HG03175 (cell line): Measurements from ENCODE around the gene IGFBP4.

ENCODE experiments used
- ATAC-seq: cut with Tn5 transposase; IDR thresholded peaks from one replicate; pipeline ENCODE4 v1.9.1; 2021; ENCODE audit warnings: mild to moderate bottlenecking, moderate library complexity; ENCODE audit not compliant: unreplicated experiment

Gene IGFBP4

GRCh38 chr17:40486522-40487370 is 43.5 kb downstream of the IGFBP4 start:
- no peak for ATAC-seq

- no peak for ATAC-seq
Observed at GRCh38 chr17:40487371-40488020, 44.2 kb downstream of the IGFBP4 start.

- no peak for ATAC-seq
Observed at GRCh38 chr17:40490289-40490853, 47.1 kb downstream of the IGFBP4 start.

GRCh38 chr17:40490982-40491381 is 47.7 kb downstream of the IGFBP4 start:
- ATAC-seq = no peak

GRCh38 chr17:40491486-40491885 is 48.2 kb downstream of the IGFBP4 start:
- no peak for ATAC-seq

GRCh38 chr17:40493697-40494096 is 50.4 kb downstream of the IGFBP4 start:
- no peak for ATAC-seq

- ATAC-seq = no peak
Observed at GRCh38 chr17:40495140-40495539, 51.9 kb downstream of the IGFBP4 start.

GRCh38 chr17:40496170-40496569 is 52.9 kb downstream of the IGFBP4 start:
- ATAC-seq = no peak

GRCh38 chr17:40496634-40497420 is 53.6 kb downstream of the IGFBP4 start:
- ATAC-seq = no peak

GRCh38 chr17:40497695-40498094 is 54.4 kb downstream of the IGFBP4 start:
- no peak for ATAC-seq

GRCh38 chr17:40498281-40499084 is 55.2 kb downstream of the IGFBP4 start:
- no peak for ATAC-seq

- no peak for ATAC-seq
Observed at GRCh38 chr17:40499551-40500189, 56.4 kb downstream of the IGFBP4 start.

GRCh38 chr17:40500190-40500589 is 56.9 kb downstream of the IGFBP4 start:
- no peak for ATAC-seq

GRCh38 chr17:40500709-40501108 is 57.5 kb downstream of the IGFBP4 start:
- no peak for ATAC-seq

GRCh38 chr17:40501499-40501911 is 58.3 kb downstream of the IGFBP4 start, which contains the start of gene TNS4:
TNS4 (minus strand) TSS chr17:40501623; CDS start chr17:40496425, 5,198 bp downstream.
- no peak for ATAC-seq

GRCh38 chr17:40502716-40503115 is 59.5 kb downstream of the IGFBP4 start:
- ATAC-seq = no peak

GRCh38 chr17:40503154-40503553 is 59.9 kb downstream of the IGFBP4 start:
- ATAC-seq = no peak

- ATAC-seq = no peak
Observed at GRCh38 chr17:40506786-40507185, 63.5 kb downstream of the IGFBP4 start.
